ENCODE data around the gene OAS3. TPM values are rescaled to one million over a fixed set of nuclear protein-coding genes. Genes with fewer than 3 reads are reported as not detected.
A peak's percentile ranks its signal among the peaks of the same experiment; 100 is the strongest.

OAS3 gene
- total and polyA plus RNA-seq, 10 of the 15 experiments (the other 5 are each of a cell fraction or from before 2014, with no cell fraction given) = 5.1 to 107 (median 18.0) TPM

DNA sequence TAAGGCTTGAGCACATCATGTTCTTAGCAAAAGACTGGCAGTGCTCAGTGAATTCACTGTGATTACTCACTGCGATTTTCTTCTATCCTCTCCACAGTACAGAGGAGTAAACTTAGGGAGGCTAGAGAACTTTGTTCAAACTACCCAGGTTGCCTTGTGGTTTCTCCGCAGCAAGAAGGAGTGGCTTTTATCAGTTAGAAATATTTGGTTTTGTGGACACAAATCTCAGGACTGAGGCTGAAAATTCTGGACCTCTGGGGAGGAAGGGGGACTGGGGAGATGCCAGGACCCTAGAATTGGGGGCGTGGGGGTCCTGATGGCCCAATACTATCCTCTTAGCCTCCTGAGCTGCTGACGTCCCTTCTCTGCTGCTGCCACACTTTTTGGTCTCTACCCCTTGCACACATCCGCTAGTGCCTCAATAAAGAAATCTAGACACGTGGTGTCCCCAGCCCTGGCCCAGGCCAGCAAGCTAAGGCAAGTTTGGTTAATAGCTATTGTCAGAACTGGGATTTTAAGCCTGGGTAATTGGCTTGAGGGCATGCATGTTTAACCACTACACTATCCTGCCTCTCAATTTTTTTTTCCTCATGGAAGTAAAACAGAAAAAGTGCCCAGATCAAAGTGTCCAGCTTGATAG, 40.9 kb downstream of the OAS3 start (continued):
- TF ChIP-seq, protein P1, sequence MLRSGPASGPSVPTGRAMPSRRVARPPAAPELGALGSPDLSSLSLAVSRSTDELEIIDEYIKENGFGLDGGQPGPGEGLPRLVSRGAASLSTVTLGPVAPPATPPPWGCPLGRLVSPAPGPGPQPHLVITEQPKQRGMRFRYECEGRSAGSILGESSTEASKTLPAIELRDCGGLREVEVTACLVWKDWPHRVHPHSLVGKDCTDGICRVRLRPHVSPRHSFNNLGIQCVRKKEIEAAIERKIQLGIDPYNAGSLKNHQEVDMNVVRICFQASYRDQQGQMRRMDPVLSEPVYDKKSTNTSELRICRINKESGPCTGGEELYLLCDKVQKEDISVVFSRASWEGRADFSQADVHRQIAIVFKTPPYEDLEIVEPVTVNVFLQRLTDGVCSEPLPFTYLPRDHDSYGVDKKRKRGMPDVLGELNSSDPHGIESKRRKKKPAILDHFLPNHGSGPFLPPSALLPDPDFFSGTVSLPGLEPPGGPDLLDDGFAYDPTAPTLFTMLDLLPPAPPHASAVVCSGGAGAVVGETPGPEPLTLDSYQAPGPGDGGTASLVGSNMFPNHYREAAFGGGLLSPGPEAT (IDR thresholded peaks at IDR 0.05; ENCODE audit: low read depth) = no peak
- no peak for TF ChIP-seq HDGF (IDR thresholded peaks at IDR 0.05)
- no peak for TF ChIP-seq YY1 (IDR thresholded peaks at IDR 0.05; ENCODE audit: low read depth, low read length)
- TF ChIP-seq, protein P2, sequence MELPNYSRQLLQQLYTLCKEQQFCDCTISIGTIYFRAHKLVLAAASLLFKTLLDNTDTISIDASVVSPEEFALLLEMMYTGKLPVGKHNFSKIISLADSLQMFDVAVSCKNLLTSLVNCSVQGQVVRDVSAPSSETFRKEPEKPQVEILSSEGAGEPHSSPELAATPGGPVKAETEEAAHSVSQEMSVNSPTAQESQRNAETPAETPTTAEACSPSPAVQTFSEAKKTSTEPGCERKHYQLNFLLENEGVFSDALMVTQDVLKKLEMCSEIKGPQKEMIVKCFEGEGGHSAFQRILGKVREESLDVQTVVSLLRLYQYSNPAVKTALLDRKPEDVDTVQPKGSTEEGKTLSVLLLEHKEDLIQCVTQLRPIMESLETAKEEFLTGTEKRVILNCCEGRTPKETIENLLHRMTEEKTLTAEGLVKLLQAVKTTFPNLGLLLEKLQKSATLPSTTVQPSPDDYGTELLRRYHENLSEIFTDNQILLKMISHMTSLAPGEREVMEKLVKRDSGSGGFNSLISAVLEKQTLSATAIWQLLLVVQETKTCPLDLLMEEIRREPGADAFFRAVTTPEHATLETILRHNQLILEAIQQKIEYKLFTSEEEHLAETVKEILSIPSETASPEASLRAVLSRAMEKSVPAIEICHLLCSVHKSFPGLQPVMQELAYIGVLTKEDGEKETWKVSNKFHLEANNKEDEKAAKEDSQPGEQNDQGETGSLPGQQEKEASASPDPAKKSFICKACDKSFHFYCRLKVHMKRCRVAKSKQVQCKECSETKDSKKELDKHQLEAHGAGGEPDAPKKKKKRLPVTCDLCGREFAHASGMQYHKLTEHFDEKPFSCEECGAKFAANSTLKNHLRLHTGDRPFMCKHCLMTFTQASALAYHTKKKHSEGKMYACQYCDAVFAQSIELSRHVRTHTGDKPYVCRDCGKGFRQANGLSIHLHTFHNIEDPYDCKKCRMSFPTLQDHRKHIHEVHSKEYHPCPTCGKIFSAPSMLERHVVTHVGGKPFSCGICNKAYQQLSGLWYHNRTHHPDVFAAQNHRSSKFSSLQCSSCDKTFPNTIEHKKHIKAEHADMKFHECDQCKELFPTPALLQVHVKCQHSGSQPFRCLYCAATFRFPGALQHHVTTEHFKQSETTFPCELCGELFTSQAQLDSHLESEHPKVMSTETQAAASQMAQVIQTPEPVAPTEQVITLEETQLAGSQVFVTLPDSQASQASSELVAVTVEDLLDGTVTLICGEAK (IDR thresholded peaks at IDR 0.05; ENCODE audit: borderline replicate concordance) = peak; percentile 55; the same call in 1 of the 2 replicates
- TF ChIP-seq, protein P3, sequence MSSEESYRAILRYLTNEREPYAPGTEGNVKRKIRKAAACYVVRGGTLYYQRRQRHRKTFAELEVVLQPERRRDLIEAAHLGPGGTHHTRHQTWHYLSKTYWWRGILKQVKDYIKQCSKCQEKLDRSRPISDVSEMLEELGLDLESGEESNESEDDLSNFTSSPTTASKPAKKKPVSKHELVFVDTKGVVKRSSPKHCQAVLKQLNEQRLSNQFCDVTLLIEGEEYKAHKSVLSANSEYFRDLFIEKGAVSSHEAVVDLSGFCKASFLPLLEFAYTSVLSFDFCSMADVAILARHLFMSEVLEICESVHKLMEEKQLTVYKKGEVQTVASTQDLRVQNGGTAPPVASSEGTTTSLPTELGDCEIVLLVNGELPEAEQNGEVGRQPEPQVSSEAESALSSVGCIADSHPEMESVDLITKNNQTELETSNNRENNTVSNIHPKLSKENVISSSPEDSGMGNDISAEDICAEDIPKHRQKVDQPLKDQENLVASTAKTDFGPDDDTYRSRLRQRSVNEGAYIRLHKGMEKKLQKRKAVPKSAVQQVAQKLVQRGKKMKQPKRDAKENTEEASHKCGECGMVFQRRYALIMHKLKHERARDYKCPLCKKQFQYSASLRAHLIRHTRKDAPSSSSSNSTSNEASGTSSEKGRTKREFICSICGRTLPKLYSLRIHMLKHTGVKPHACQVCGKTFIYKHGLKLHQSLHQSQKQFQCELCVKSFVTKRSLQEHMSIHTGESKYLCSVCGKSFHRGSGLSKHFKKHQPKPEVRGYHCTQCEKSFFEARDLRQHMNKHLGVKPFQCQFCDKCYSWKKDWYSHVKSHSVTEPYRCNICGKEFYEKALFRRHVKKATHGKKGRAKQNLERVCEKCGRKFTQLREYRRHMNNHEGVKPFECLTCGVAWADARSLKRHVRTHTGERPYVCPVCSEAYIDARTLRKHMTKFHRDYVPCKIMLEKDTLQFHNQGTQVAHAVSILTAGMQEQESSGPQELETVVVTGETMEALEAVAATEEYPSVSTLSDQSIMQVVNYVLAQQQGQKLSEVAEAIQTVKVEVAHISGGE (CRISPR knock-in tag; IDR thresholded peaks at IDR 0.05) = no peak
- TF ChIP-seq, protein P4, sequence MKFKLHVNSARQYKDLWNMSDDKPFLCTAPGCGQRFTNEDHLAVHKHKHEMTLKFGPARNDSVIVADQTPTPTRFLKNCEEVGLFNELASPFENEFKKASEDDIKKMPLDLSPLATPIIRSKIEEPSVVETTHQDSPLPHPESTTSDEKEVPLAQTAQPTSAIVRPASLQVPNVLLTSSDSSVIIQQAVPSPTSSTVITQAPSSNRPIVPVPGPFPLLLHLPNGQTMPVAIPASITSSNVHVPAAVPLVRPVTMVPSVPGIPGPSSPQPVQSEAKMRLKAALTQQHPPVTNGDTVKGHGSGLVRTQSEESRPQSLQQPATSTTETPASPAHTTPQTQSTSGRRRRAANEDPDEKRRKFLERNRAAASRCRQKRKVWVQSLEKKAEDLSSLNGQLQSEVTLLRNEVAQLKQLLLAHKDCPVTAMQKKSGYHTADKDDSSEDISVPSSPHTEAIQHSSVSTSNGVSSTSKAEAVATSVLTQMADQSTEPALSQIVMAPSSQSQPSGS (IDR thresholded peaks at IDR 0.05; ENCODE audit: low read length) = no peak
- 0 out of 2 replicates have a peak, but pooled peaks have one; percentile 45 for TF ChIP-seq POLR2AphosphoS2 (IDR thresholded peaks at IDR 0.05; ENCODE audit: low read depth, low read length)
- peak; percentile 60 for TF ChIP-seq POLR2A (IDR thresholded peaks at IDR 0.05; ENCODE audit: low read depth, low read length)
- TF ChIP-seq RBBP5 (conservative IDR thresholded peaks at IDR 0.05) = no peak
- TF ChIP-seq TCF3 (IDR thresholded peaks at IDR 0.05; ENCODE audit: borderline replicate concordance, insufficient read depth, low read depth, low read length) = no peak
- TF ChIP-seq ZBED1 (IDR thresholded peaks at IDR 0.05; ENCODE audit: borderline replicate concordance) = peak; percentile 38; the same call in 1 of the 2 replicates
- TF ChIP-seq BACH1 (IDR thresholded peaks at IDR 0.05; ENCODE audit: borderline replicate concordance) = no peak
- TF ChIP-seq, protein P5, sequence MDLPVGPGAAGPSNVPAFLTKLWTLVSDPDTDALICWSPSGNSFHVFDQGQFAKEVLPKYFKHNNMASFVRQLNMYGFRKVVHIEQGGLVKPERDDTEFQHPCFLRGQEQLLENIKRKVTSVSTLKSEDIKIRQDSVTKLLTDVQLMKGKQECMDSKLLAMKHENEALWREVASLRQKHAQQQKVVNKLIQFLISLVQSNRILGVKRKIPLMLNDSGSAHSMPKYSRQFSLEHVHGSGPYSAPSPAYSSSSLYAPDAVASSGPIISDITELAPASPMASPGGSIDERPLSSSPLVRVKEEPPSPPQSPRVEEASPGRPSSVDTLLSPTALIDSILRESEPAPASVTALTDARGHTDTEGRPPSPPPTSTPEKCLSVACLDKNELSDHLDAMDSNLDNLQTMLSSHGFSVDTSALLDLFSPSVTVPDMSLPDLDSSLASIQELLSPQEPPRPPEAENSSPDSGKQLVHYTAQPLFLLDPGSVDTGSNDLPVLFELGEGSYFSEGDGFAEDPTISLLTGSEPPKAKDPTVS (IDR thresholded peaks at IDR 0.05; ENCODE audit: low read depth, low read length) = no peak
- TF ChIP-seq NRF1 (conservative IDR thresholded peaks at IDR 0.05; ENCODE audit: low read depth, low read length) = no peak
